ENCODE data around the gene FUT7.

DNA sequence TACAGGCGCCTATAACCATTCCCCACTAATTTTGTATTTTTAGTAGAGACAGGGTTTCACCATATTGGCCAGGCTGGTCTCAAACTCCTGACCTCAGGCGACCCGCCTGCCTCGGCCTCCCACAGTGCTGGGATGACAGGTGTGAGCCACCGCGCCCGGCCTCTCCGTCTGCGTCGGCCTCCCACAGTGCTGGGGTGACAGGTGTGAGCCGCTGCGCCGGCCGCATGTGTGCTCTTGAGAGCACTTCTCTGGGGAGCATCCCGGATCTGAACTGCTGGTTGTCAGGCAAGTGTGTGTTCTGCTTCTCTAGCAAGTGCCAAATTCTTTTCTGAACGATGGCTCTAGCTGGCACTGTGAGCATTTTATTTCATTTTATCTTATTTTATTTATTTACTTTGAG, 25.7 kb upstream of the FUT7 start:
- TF ChIP-seq, protein P1, sequence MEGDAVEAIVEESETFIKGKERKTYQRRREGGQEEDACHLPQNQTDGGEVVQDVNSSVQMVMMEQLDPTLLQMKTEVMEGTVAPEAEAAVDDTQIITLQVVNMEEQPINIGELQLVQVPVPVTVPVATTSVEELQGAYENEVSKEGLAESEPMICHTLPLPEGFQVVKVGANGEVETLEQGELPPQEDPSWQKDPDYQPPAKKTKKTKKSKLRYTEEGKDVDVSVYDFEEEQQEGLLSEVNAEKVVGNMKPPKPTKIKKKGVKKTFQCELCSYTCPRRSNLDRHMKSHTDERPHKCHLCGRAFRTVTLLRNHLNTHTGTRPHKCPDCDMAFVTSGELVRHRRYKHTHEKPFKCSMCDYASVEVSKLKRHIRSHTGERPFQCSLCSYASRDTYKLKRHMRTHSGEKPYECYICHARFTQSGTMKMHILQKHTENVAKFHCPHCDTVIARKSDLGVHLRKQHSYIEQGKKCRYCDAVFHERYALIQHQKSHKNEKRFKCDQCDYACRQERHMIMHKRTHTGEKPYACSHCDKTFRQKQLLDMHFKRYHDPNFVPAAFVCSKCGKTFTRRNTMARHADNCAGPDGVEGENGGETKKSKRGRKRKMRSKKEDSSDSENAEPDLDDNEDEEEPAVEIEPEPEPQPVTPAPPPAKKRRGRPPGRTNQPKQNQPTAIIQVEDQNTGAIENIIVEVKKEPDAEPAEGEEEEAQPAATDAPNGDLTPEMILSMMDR (IDR thresholded peaks at IDR 0.05; ENCODE audit: low read length) = no peak
- TF ChIP-seq EZH2 (IDR thresholded peaks at IDR 0.05; ENCODE audit: borderline replicate concordance, low read length) = no peak
